ENCODE results near the gene PLCB2.

GRCh38 chr15:40264321-40265153 lies 43.2 kb downstream of the PLCB2 start:
- TF ChIP-seq CTCF (IDR thresholded peaks at IDR 0.05) (no peak), ZFX (IDR thresholded peaks at IDR 0.05; ENCODE audit: borderline replicate concordance) (no peak)
